K562 (cell line): ENCODE measurements around the gene LIMS4.
"Not testable (repeated sequence)": the region's sequence is repeated elsewhere in the genome, so short reads cannot be mapped to it uniquely, and the experiment has no call there.

Experiments
- CREB1 ChIP-seq, 2 experiments: sonication (generic) in 1 of 2; formaldehyde crosslinking in 1 of 2; IDR thresholded peaks; 2 replicates each; pipeline versions ENCODE4 v1.6.1 to v1.8.0; 2012 to 2022; ENCODE audit warnings: inconsistent platforms in 1 of 2, mild to moderate bottlenecking in 1 of 2, missing genetic modification reagents in 1 of 2, moderate library complexity in 1 of 2
- GABPA ChIP-seq: fragments of 200-800 bp; sonication (Bioruptor generic); conservative IDR thresholded peaks from 2 replicates; pipeline ENCODE4 v1.6.1; 2016; ENCODE audit warnings: low read depth, missing genetic modification characterization, missing compliant biosample characterization
- HMG20A ChIP-seq: fragments of 450-650 bp; formaldehyde crosslinking; conservative IDR thresholded peaks from 2 replicates; pipeline ENCODE4 v1.4.0; 2020; ENCODE audit warnings: mild to moderate bottlenecking, mixed read lengths
- NFYB ChIP-seq: IDR thresholded peaks from 2 replicates; pipeline ENCODE4 v1.6.1; 2011; ENCODE audit warnings: mild to moderate bottlenecking, moderate library complexity; ENCODE audit not compliant: insufficient read length; ENCODE audit errors: extremely low read depth
- POLR2A ChIP-seq: fragments of 450-650 bp; conservative IDR thresholded peaks from 2 replicates; pipeline ENCODE4 v1.6.1; 2016
- TF ChIP-seq, protein P1 (sequence below), 3 experiments: IDR thresholded peaks in 2 of 3; conservative IDR thresholded peaks in 1 of 3; 2 replicates each; pipeline ENCODE4 v1.5.1; 2011 to 2012; ENCODE audit warnings: low read length in 3 of 3, mild to moderate bottlenecking in 3 of 3, control low read depth in 2 of 3, improper control_type of control experiment in 1 of 3, inconsistent platforms in 1 of 3, low read depth in 1 of 3, mixed read lengths in 1 of 3, moderate library complexity in 1 of 3; ENCODE audit not compliant: insufficient read depth in 2 of 3

DNA sequence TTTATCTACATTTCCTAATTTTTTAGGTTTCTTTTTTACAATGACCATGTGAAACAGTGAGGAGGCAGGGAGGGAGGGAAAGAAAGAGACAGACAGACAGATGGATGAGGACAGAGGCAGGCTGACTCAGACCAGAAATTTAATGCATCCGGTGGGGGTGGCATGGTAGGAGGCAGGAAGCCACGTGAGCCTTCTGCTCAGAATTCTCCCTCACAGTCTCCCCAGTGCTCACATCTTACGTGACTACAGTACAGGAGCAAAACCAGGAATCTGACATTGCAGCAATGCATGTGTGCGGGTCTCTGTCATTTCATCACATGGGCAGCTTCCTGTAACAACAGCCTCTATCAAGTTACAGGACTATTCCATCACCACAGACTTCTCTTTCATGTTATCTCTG, 2.3 kb upstream of the LIMS4 start:
- TF ChIP-seq, protein P1, sequence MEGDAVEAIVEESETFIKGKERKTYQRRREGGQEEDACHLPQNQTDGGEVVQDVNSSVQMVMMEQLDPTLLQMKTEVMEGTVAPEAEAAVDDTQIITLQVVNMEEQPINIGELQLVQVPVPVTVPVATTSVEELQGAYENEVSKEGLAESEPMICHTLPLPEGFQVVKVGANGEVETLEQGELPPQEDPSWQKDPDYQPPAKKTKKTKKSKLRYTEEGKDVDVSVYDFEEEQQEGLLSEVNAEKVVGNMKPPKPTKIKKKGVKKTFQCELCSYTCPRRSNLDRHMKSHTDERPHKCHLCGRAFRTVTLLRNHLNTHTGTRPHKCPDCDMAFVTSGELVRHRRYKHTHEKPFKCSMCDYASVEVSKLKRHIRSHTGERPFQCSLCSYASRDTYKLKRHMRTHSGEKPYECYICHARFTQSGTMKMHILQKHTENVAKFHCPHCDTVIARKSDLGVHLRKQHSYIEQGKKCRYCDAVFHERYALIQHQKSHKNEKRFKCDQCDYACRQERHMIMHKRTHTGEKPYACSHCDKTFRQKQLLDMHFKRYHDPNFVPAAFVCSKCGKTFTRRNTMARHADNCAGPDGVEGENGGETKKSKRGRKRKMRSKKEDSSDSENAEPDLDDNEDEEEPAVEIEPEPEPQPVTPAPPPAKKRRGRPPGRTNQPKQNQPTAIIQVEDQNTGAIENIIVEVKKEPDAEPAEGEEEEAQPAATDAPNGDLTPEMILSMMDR (IDR thresholded peaks at IDR 0.05 in 2 of 3, conservative IDR thresholded peaks at IDR 0.05 in 1 of 3; ENCODE audit: insufficient read depth in 2 of 3, low read depth in 1 of 3, low read length in 3 of 3) = not testable (repeated sequence)
- not testable (repeated sequence) for TF ChIP-seq POLR2A; GABPA; NFYB; CREB1 (IDR thresholded peaks at IDR 0.05); CREB1 (CRISPR knock-in tag; IDR thresholded peaks at IDR 0.05); HMG20A
